Endodermal cell (in vitro differentiated cells): Measurements from ENCODE around the gene WSCD2. TPM values are rescaled to one million over a fixed set of nuclear protein-coding genes. Genes with fewer than 3 reads are reported as not detected.

ENCODE experiments used
- DNase-seq: peaks from one replicate; pipeline ENCODE4 v3.0.0-alpha.2; 2017
- H3K27ac ChIP-seq: 2 replicates; pipeline ENCODE4 v1.5.1; 2013; ENCODE audit warnings: mild to moderate bottlenecking, low read depth, low read length, moderate library complexity
- H3K27me3 ChIP-seq: 2 replicates; pipeline ENCODE4 v1.6.1; 2013; ENCODE audit warnings: mild to moderate bottlenecking, low read length, moderate library complexity; ENCODE audit not compliant: insufficient read depth, control insufficient read depth, poor library complexity, severe bottlenecking
- H3K36me3 ChIP-seq: 2 replicates; pipeline ENCODE4 v1.7.0; 2013; ENCODE audit warnings: mild to moderate bottlenecking, low read length, moderate library complexity; ENCODE audit not compliant: control insufficient read depth, insufficient read depth
- H3K4me1 ChIP-seq: one replicate; pipeline ENCODE4 v1.7.0; 2013; ENCODE audit warnings: low read length; ENCODE audit not compliant: control insufficient read depth, insufficient read depth
- H3K4me3 ChIP-seq: 2 replicates; pipeline ENCODE4 v1.5.1; 2013; ENCODE audit warnings: mild to moderate bottlenecking, low read length, moderate library complexity
- H3K9ac ChIP-seq: 2 replicates; pipeline ENCODE4 v1.6.1; 2013; ENCODE audit warnings: mild to moderate bottlenecking, low read length, moderate library complexity; ENCODE audit not compliant: poor library complexity, severe bottlenecking; ENCODE audit errors: extremely low read depth
- H3K9me3 ChIP-seq: 2 replicates; pipeline ENCODE4 v1.6.1; 2013; ENCODE audit warnings: mild to moderate bottlenecking, low read length, moderate library complexity; ENCODE audit not compliant: control insufficient read depth
- H3K27ac Mint-ChIP-seq: 2 replicates; pipeline ENCODE4 v1.8.0; 2020; ENCODE audit warnings: mixed read lengths
- H3K27me3 Mint-ChIP-seq: 2 replicates; pipeline ENCODE4 v1.8.0; 2021; ENCODE audit warnings: mild to moderate bottlenecking, mixed read lengths; ENCODE audit not compliant: insufficient read depth
- H3K36me3 Mint-ChIP-seq: 2 replicates; pipeline ENCODE4 v1.8.0; 2020; ENCODE audit warnings: low read depth, mixed read lengths
- H3K4me1 Mint-ChIP-seq: 2 replicates; pipeline ENCODE4 v1.8.0; 2020; ENCODE audit warnings: mixed read lengths
- H3K4me3 Mint-ChIP-seq: 2 replicates; pipeline ENCODE4 v1.8.0; 2020; ENCODE audit warnings: mild to moderate bottlenecking, moderate library complexity, mixed read lengths
- H3K9me3 Mint-ChIP-seq: 2 replicates; pipeline ENCODE4 v1.8.0; 2020; ENCODE audit warnings: mild to moderate bottlenecking, mixed read lengths
- WGBS, 2 experiments: methylation state at CpG; one replicate each; pipeline versions ENCODE4 v1.1.5 to v1.1.7; 2013; ENCODE audit warnings: missing lambda C conversion rate in 2 of 2, mixed read lengths in 1 of 2; ENCODE audit not compliant: insufficient coverage in 1 of 2, insufficient read length in 1 of 2; 5-methylcytosine and 5-hydroxymethylcytosine counted together
- total RNA-seq, 2 donors: library from RNA; stranded (reverse); fragmentation: NEBNext Ultra II Directional in 1 of 2; extraction: Animal tissue kit (Norgen Biotek cat#: 25700) in 1 of 2; gene quantifications; 2 replicates in 1 of 2; 3 replicates in 1 of 2; pipeline ENCODE4 v1.2.1, GENCODE V29; 2021
- TF ChIP-seq, protein P1 (sequence below): fragments of 200-600 bp; sonication (generic); conservative IDR thresholded peaks from 2 replicates; pipeline ENCODE4 v1.5.0; 2021; ENCODE audit warnings: antibody characterized with exemption, mild to moderate bottlenecking

Gene WSCD2
- total RNA-seq, 2 donors from 2014 or later: 0.80 to 1.3 TPM

DNA sequence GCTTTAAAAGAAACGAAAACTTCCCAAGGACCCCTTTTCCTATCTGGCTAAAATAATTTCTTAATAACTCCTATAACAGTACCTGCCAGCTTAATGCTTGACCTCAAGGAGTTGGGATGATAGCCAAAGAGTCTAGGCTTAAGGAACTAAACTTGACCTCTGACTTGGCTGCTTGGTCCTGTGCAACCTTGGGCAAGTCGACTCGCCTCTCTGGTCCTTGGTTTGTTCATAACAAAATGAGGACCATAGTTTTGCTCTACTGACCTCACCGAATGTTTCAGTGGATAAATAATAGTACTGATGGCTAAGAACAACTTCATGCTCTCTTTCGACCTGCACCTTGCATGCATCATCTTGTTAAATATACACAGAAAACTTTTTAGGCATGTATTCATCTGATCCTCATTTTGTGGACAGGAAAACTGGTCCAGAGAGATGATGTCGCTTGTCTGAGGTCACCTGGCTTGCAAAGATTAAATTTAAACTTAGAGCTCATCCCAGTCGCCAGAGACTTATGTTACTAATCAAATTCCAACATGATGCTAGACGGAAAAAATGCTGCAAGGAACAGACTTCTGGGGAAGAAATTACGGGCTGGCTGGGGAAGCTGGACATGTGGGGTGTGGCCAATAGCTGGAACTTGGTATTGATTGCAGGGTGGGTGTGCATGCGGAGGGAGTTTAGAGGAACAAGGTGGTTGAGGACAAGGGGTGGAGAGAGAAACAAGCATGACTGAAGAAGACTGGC is 38.0 kb upstream of the WSCD2 start:
- TF ChIP-seq, protein P1, sequence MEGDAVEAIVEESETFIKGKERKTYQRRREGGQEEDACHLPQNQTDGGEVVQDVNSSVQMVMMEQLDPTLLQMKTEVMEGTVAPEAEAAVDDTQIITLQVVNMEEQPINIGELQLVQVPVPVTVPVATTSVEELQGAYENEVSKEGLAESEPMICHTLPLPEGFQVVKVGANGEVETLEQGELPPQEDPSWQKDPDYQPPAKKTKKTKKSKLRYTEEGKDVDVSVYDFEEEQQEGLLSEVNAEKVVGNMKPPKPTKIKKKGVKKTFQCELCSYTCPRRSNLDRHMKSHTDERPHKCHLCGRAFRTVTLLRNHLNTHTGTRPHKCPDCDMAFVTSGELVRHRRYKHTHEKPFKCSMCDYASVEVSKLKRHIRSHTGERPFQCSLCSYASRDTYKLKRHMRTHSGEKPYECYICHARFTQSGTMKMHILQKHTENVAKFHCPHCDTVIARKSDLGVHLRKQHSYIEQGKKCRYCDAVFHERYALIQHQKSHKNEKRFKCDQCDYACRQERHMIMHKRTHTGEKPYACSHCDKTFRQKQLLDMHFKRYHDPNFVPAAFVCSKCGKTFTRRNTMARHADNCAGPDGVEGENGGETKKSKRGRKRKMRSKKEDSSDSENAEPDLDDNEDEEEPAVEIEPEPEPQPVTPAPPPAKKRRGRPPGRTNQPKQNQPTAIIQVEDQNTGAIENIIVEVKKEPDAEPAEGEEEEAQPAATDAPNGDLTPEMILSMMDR: no peak
- H3K27me3 ChIP-seq: peaks cover 7% of the 10 kb centered on the region
- 91 to 94% methylated on average over 6 to 10 of the region's 10 CpGs for WGBS, 2 experiments

DNA sequence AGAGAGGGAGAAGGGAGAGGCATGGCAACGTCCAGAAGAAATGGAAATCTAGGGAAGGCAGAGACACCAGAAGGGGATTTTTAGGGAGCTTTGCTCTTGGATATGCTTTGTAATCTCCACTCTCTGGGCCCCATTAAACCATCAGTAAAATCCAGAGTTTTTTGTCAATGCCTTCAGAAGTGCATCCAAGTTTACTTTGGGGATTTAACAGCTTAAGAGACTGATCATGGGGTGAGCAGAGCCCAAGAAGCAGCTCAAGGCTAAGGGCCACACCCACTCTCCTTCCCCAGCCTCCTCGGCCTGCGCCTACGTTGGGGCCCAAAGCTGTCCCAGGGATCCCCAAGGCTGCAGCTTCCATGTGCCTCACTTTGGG is 37.4 kb upstream of the WSCD2 start:
- H3K27me3 ChIP-seq: peaks cover 7% of the 10 kb centered on the region
- Mint-ChIP-seq H3K4me1 (peaks cover 3% of the 10 kb centered on the region), H3K9me3 (peaks cover 11% of the 10 kb centered on the region), H3K27ac (no peak overlapping the region), H3K36me3 (no peaks in the 10 kb centered on the region), H3K4me3 (no peak overlapping the region), H3K27me3 (peaks cover 15% of the 10 kb centered on the region)
- H3K27ac ChIP-seq: no peak overlapping the region
- WGBS, 2 experiments: 80 to 87% methylated on average over 1 to 4 of the region's 4 CpGs
- H3K4me1 ChIP-seq: no peaks in the 10 kb centered on the region
- H3K9me3 ChIP-seq: peaks cover 17% of the 10 kb centered on the region
- DNase-seq: peak; percentile 44
- TF ChIP-seq, protein P1: no peak
- no peak overlapping the region for H3K4me3 ChIP-seq
- H3K9ac ChIP-seq: no peak overlapping the region
- H3K36me3 ChIP-seq: no peaks in the 10 kb centered on the region

More for the DNA sequence above, 38.0 kb upstream of the WSCD2 start:
- H3K4me1 ChIP-seq: no peaks in the 10 kb centered on the region
- H3K4me3 Mint-ChIP-seq: no peak overlapping the region
- no peak overlapping the region for H3K27ac ChIP-seq
- DNase-seq: peak; percentile 22
- no peak overlapping the region for H3K9ac ChIP-seq
- H3K27me3 Mint-ChIP-seq: peaks cover 15% of the 10 kb centered on the region
- H3K4me3 ChIP-seq: no peak overlapping the region
- H3K9me3 ChIP-seq: peaks cover 17% of the 10 kb centered on the region
- H3K27ac Mint-ChIP-seq: no peak overlapping the region
- no peaks in the 10 kb centered on the region for H3K36me3 ChIP-seq
- H3K36me3 Mint-ChIP-seq: no peaks in the 10 kb centered on the region
- peaks cover 3% of the 10 kb centered on the region for H3K4me1 Mint-ChIP-seq
- peaks cover 11% of the 10 kb centered on the region for H3K9me3 Mint-ChIP-seq

DNA sequence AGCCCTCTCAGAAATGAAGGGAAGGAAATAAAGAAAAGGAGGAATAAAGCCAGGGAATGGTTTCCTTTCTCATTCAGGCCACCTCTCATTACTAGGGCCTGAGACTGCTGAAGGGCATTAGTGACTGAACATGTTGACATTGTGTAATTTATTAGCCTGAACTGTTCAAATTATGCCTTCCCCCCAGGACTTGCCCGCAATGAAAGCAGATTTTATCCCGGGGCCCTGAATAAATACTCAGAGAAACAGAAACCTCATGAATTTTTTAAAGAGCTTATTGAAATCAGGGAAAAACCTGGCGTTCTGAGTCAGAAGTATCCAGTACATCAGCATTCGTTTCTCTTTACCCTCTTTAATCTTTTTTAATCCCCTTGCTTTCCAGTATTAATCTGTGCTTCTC is 35.9 kb upstream of the WSCD2 start:
- Mint-ChIP-seq H3K27ac (no peak overlapping the region), H3K4me1 (peaks cover 3% of the 10 kb centered on the region), H3K4me3 (no peak overlapping the region), H3K27me3 (peaks cover 21% of the 10 kb centered on the region), H3K36me3 (no peaks in the 10 kb centered on the region), H3K9me3 (peaks cover 4% of the 10 kb centered on the region)
- Histone ChIP-seq H3K9me3 (peaks cover 4% of the 10 kb centered on the region), H3K4me1 (no peaks in the 10 kb centered on the region), H3K4me3 (no peak overlapping the region), H3K27me3 (peaks cover 7% of the 10 kb centered on the region), H3K9ac (no peak overlapping the region), H3K27ac (no peak overlapping the region), H3K36me3 (no peaks in the 10 kb centered on the region)
- TF ChIP-seq, protein P1: no peak
- peak; percentile 20 for DNase-seq
- 85 to 86% methylated on average over 4 of the region's 4 CpGs for WGBS, 2 experiments
